ENCODE measurements around the gene KRTAP4-6.
"Not testable (repeated sequence)": the region's sequence is repeated elsewhere in the genome, so short reads cannot be mapped to it uniquely, and the experiment has no call there.

The KRTAP4-6 gene

DNA sequence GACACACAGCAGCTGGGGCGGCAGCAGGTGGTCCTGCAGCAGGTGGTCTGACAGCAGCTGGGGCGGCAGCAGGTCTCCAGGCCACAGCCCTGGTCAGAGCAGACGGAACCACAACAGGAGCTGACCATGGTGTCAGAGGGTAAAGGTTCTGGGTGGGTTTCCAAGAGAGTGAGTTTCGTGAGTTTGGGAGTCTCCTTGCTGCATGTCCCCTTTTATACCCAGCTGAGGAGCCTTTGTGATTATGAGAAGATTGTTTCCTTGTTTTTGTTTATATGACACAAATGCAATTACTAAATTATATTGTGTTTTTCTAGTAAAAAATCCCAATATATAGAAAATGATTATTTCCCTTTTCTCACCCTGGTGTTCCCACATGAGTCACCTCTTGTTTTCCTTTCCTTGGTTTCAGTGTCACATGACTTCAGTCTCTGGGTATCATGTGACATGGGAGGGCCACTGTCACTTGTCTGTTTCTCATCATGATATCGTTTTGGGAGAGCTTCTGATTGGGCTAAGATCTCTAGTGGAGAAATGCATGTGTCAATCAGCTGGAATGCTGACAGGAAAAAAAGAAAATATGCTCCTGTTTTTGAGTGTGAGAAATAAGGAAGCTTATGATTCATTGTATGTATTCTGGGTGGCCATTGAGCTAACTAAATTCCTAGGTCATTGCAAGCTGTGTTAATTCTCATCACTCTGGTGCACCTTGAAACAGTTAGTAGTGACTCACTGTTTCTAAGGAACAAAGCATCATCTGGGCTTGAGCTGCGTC is at the start of gene KRTAP4-6:
KRTAP4-6 (minus strand) TSS at position 185 of the 772 bp plus-strand sequence; CDS start at position 128, 57 bp downstream.
- DNase-seq (ENCODE audit: low read depth), result no peak

DNA sequence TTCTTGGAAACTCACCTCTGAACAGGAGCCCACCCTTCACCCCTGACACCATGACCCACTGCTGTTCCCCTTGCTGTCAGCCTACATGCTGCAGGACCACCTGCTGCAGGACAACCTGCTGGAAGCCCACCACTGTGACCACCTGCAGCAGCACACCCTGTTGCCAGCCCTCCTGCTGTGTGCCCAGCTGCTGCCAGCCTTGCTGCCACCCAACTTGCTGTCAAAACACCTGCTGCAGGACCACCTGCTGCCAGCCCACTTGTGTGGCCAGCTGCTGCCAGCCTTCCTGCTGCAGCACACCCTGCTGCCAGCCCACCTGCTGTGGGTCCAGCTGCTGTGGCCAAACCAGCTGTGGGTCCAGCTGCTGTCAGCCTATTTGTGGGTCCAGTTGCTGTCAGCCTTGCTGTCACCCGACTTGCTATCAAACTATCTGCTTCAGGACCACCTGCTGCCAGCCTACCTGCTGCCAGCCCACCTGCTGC is 49.5 kb upstream of the KRTAP4-6 start, which contains the start of gene KRTAP9-1:
KRTAP9-1 (plus strand) TSS at position 51 of the 482 bp plus-strand sequence; CDS start at position 51, 0 bp downstream.
- not testable (repeated sequence) for DNase-seq (ENCODE audit: low read depth)

DNA sequence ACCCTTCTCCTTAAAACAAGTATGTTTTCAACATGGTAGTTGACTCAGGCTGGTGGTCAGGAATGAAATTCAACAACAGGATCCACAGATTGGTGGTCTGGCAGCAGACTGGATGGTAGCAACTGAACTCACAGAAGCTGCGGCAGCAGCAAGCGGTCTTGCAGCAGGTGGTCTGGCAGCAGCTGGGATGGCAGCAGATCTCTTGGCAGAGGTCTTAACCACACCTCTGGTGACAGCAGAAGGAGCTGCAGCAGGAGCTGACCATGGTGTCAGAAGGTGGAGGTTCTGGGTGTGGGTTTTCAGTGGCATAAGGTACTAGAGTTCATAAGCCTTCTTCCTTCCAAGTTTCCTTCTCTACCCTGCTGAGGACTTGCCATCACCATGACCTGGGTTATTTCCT is 46.5 kb upstream of the KRTAP4-6 start:
- no peak for DNase-seq (ENCODE audit: low read depth)

DNA sequence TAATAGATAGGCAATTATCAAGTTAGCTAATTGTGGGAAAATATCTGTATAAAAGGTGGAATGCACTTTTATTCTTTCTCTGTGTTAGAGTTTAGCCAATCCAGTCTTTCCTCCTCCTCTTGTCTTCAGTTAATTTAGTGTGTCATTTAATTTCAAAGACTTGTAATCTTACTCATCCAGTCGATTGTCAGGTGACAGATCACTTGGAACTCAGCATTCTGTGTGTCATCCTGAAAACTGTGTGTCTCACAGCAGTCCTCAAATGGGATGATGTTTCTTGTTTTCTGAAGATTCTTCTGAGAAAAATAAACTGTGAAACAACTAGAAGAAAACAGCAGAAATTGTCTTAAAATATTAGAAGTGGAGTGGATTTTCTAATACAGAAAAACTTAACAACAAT is 44.7 kb upstream of the KRTAP4-6 start:
- DNase-seq (ENCODE audit: low read depth), result no peak

DNA sequence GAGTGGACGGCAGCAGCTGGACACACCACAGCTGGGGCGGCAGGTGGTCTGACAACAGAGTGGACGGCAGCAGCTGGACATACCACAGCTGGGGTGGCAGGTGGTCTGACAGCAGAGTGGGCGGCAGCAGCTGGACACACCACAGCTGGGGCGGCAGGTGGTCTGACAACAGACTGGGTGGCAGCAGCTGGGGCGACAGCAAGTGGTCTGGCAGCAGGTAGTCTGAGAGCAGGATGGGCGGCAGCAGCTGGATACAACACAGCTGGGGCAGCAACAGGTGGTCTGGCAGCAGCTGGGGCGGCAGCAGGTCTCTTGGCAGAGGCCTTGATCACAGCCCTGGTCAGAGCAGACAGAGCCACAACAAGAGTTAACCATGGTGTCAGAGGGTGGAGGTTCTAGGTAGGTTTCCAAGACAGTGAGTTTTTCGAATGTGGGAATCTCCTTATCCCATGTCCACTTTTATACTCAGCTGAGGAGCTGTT is 44.2 kb upstream of the KRTAP4-6 start, which contains the start of gene KRTAP4-1:
KRTAP4-1 (minus strand) TSS at position 432 of the 482 bp plus-strand sequence; CDS start at position 375, 57 bp downstream.
- DNase-seq (ENCODE audit: low read depth), result no peak

DNA sequence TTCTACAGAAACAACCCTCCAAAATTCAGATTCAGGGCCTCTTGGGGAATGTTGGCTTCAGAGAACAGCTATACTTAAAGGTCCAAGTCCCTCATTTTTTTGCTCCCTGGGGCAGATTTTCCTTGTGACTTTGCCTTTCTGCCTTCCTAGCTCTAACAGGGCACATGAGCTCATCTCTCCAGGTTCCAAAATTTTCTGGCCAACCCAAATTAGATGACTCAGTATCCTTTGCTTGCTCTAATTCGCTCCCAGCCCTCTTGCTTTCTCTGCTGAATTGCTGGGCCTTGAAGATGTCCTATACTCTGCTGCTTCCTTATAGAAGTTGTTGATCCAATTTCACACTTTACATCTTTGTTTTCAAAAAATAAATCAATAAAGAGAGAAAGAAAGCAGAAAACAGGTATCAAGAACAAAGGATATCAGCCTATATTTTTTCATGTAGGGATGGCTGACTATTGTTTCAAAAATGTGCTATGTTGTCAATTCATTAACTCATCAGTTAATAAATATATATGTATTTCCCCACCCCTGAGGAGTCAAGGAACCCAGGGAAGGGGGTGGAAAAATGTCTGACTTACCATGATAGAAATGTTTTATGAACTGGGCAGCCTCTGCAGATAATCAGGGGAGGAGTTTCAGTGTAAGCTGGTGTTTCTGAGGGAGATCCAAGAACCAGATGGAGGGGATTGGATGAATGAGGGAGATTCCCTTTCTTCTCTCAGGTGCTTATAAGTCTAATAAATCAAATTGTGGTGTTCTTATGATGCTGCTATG is 38.7 kb upstream of the KRTAP4-6 start:
- DNase-seq (ENCODE audit: low read depth), result no peak

DNA sequence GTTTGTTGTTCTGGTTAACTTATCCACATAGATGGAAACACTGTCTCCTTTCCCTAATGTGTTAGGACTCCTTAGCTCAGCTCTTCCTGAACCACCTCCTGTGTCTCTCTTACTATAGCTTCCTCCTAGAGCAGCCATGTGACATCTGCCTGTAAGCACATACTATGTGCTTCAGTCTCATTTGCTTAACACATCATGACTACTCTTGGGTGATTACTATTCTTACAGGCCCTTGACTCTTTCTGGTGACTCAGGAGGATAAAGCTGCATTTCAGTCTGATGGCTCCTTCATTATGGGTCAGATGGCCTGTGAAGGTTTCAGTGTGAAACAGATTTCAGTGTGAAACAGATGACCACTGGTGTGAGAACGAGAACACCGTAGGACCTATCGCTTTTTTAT is 38.0 kb upstream of the KRTAP4-6 start:
- DNase-seq (ENCODE audit: low read depth), result no peak

DNA sequence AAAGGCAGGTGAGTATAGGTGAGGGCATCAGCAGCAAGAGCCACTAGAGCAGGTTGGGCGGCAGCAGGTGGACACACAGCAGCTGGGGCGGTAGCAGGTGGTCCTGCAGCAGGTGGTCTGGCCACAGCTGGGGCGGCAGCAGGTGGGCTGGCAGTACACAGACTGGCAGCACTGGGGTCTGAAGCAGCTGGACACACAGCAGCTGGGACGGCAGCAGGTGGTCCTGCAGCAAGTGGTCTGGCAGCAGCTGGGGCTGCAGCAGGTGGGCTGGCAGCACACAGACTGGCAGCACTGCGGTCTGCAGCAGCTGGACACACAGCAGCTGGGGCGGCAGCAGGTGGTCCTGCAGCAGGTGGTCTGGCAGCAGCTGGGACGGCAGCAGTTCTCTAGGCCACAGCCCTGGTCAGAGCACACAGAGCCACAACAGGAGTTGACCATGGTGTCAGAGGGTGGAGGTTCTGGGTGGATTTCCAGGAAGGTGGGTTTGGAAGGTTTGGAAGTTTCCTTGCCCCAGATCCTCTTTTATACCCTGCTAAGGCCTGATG is 37.5 kb upstream of the KRTAP4-6 start, which contains the start of gene KRTAP4-2:
KRTAP4-2 (minus strand) TSS at position 495 of the 545 bp plus-strand sequence; CDS start at position 438, 57 bp downstream.
- DNase-seq (ENCODE audit: low read depth), result no peak

DNA sequence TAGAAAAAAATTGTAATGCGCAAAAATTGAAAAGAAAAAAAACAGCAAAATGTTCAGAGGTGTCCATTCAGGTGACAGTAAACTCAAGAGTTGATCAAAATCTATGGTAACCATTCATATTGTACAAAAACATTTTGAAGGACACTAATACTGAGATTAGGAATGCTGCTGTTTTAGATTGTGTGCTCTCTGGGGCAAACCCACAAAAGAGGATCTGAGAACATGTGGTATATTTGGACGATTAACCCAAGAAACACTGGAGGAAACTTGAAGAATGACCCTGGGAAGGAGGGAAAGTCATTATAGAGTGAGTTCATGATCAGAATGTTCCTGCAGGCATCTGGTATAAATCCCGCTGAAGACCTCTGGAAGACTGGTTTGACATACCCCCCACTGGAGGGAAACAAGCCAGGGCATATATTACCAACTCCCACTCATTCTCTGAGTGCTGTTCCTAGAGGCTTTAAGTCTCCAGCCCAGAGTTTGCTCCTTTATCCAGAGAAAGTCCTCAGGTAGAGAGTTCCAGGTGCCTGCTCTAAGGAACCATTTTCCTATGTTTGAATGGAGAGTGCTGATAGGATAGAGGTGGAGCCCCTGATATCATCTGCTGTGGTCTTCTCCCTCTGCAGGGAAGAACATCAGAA is 36.5 kb upstream of the KRTAP4-6 start:
- DNase-seq (ENCODE audit: low read depth), result no peak

DNA sequence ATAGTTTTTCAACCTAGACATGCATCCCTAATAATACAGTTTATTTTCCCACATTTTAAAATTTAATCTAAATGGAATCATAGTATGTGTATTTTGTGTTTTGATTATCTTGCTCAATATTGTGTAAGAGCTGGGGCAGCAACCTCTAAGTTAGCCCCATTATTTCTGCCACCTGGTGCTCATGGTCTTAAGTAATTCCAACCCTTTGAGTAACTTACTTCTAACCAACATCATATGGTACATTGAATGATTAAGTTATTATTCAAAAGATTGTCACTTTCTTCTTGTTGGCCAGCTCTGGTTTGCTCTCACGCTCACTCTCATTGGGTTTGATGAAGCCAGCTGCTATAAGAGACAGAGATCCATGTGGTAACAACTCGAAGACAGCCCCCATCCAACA is 31.5 kb upstream of the KRTAP4-6 start:
- DNase-seq (ENCODE audit: low read depth), result no peak

DNA sequence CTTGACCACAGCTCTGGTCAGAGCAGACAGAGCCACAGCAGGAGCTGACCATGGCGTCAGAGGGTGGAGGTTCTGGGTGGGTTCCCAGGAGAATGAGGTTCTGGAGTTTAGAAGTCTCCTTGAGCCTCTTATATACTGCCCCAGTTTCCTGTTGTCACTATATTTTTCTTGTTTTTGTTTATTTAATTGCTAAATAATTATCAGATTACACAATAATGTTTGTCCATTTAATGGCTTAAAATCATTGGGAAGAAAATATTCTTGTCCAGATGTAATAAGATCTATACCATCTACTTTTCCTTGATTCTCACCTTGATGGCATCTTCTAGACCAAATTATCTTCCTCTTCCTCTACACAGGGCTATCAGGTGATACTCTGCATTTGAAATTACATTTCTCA is 27.8 kb upstream of the KRTAP4-6 start, which contains the start of gene KRTAP4-3:
KRTAP4-3 (minus strand) TSS at position 101 of the 400 bp plus-strand sequence; CDS start at position 52, 49 bp downstream.
- DNase-seq (ENCODE audit: low read depth), result no peak

DNA sequence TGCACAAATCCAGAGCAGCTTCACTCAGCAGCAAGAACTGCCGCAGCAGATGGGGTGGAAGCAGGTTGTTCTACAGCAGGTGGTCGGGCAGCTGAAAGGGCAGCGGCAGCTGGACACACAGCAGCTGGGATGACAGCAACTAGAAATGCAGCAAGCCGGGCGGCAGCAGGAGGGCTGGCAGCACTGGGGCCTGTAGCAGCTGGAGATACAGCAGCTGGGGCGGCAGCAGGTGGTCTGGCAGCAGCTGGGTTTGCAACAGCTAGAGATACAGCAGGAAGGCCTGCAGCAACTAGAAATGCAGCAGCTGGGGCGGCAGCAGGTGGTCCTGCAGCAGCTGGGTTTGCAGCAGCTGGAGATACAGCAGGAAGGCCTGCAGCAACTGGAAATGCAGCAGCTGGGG is 27.2 kb upstream of the KRTAP4-6 start:
- no peak for DNase-seq (ENCODE audit: low read depth)

DNA sequence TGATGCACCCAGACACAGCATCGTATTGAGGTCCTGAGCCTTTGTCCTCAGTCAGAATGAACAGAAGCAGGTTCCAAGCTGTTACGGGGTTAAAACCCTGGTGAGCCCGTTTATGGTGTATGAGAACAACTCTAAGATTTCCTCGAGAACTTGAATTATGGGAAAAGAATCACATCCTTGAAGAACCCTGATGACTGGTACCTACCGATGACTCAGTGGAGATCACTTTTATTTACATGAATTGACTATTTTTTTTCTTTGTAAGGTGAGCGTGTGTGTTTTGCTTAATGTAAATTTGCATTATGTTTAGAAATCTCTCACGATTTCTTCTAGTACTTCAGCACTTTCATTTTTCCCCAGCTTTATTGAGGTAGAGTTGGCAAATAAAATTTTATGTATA is 23.5 kb upstream of the KRTAP4-6 start:
- no peak for DNase-seq (ENCODE audit: low read depth)

DNA sequence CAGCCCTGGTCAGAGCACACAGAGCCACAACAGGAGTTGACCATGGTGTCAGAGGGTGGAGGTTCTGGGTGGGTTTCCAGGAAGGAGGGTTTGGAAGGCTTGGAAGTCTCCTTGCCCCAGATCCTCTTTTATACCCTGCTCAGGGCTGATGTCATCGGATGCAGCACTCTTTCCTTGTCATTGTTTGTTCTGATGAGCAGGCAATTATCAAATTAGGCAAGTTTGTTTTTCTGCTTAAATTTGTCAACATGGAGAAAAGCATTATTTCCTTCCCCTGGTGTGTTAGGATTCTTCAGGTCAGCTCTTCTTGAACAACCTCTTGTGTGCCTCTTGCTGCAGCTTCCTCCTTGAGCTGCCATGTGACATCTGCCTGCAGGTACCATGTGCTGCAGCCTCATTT is 20.3 kb upstream of the KRTAP4-6 start, which contains the start of gene KRTAP4-4:
KRTAP4-4 (minus strand) TSS at position 101 of the 400 bp plus-strand sequence; CDS start at position 44, 57 bp downstream.
- no peak for DNase-seq (ENCODE audit: low read depth)

DNA sequence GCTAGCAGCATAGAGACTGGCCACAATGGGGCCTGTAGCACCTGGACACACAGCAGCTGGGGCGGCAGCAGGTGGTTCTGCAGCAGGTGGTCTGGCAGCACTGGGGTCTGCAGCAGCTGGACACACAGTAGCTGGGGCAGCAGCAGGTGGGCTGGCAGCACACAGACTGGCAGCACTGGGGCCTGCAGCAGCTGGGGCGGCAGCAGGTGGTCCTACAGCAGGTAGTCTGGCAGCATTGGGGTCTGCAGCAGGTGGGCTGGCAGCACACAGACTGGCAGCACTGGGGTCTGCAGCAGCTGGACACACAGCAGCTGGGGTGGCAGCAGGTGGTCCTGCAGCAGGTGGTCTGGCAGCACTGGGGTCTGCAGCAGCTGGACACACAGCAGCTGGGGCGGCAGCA is 19.8 kb upstream of the KRTAP4-6 start:
- DNase-seq (ENCODE audit: low read depth), result not testable (repeated sequence)

DNA sequence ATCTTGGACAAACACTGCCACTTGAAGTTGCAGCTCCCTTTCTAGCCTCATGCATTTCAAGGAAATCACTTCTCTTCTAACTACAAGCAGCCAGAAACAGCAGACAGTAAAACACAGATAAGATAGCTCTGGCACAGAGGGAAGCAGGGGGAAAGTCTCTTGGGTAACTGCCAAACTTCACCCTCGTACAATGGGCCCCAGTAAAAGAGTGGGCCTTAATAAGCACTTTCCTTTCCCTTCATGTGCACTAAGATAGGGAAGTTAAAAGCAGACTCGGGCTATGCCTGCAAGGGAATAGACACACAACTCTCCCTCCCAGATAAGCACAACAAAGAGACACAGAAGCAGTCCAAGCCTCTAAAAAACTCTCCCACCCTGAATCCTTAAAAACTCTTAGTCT is 13.5 kb upstream of the KRTAP4-6 start:
- DNase-seq (ENCODE audit: low read depth), result no peak

DNA sequence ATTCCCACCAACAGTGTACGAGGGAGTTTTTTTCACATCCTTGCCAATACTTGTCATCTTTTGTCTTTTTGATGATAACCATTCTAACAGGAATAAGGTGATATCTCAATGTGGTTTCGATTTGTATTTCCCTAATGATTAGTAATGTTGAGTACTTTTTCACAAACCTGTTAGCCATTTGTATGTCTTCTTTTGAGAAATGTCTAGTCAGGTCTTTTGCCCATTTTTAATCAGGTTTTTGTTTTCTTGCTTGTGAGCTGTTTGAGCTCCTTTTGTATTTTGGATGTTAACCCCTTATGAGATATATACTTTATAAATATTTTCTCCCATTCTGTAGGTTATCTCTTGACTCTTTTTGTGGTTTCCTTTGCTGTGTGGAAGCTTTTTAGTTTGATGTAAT is 11.2 kb upstream of the KRTAP4-6 start:
- DNase-seq (ENCODE audit: low read depth), result no peak

DNA sequence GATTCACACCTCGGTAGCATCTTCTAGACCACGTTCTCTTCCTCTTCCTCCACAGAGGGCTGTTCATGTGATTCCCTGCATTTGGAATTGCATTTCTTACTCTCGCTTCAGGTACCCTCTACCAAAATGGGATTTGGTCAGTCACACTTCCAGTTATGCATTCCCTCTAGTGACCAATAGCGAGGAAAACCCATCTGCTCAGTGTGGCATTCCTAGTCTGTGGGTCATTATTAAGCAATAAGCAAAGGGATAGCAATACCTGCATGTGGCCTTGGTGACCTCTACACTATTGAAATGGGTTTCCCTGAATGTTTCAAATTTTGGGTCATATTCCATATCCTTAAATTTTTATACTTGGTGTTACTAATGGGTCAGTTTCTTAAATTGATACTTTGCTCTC is 9.7 kb upstream of the KRTAP4-6 start:
- DNase-seq (ENCODE audit: low read depth), result no peak

DNA sequence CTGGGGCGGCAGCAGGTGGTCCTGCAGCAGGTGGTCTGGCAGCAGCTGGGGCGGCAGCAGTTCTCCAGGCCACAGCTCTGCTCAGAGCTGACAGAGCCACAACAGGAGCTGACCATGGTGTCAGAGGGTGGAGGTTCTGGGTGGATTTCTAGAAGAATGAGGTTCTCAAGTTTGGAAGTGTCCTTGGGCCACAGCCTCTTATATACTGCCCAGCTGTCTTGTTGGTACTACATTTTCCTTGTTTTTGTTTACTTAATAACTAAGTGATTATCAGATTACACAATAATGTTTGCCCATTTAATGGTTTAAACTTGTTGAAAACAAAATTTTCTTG is 9.3 kb upstream of the KRTAP4-6 start, which contains the start of gene KRTAP4-5:
KRTAP4-5 (minus strand) TSS at position 174 of the 334 bp plus-strand sequence; CDS start at position 116, 58 bp downstream.
- DNase-seq (ENCODE audit: low read depth), result no peak

DNA sequence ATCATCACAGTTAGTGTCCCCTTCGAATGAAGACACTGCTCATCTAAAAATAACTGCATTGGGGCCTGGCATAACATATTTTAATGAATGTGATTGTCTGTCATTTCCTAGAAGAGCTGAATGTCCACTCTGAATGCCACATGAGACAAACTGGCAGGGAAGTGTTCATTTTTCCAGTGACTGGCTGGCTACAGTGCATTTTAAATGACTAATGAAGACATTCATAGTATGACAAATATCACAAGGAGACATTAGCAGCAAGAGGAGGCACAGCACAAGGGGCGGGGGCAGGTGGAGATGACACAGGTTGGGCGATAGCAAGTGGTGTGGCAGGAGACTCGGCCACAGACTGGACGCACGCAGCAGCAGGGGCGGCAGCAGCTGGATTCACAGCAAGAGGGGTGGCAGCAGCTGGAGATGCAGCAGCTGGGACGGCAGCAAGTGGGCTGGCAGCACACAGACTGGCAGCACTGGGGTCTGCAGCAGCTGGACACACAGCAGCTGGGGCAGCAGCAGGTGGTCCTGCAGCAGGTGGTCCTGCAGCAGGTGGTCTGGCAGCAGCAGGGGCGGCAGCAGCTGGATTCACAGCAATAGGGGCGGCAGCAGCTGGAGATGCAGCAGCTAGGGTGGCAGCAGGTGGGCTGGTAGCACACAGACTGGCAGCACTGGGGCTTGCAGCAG is 8.8 kb upstream of the KRTAP4-6 start:
- not testable (repeated sequence) for DNase-seq (ENCODE audit: low read depth)

Measured in T-helper 22 cell (primary cell).